HG03108 (cell line): ENCODE measurements around the gene PIWIL4.

Experiments used
- ATAC-seq: cut with Tn5 transposase; IDR thresholded peaks from one replicate; pipeline ENCODE4 v1.9.1; 2021; ENCODE audit warnings: moderate library complexity; ENCODE audit not compliant: unreplicated experiment

PIWIL4 gene

DNA sequence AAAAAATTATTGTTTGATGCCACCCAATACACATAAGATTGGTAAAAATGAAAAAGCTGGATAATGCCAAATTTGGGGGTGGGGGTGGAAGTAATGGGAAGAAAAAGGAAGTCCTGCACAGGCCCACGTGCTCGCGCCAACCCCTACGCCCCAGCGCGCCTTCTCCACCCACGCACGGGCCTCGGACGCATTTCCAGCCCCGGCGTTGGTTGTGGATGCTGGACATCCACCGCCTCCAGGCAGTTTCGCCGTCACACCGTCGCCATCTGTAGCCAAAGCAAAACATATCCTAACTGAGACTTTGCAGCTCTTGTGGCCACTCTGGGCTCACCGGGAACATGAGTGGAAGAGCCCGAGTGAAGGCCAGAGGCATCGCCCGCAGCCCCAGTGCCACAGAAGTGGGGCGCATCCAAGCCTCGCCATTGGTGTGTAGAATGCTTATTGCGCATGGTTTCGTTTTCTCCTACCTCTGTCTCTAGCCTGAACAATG lies at the start of gene PIWIL4:
PIWIL4 (plus strand) TSS at position 188 of the 490 bp plus-strand sequence; CDS start at position 339, 151 bp downstream.
- ATAC-seq = no peak

DNA sequence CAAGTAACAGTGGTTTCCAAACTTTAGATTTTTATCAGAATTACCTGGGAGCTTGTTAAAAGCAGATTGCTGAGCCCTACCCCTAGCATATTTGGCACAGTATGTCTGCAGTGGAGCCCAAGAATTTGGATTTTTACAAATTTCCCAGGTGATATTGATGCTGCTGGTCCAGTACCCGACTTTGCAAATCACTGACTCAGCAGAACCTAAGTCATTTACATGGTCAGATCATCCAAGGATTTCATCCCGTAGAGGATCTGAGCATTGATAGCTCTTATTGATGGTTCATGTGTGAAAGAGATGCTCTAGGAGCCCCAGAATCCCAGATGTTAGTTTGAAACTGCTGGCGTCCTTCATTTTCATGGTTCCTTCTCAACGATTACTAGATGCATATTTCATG lies 48.9 kb upstream of the PIWIL4 start:
- ATAC-seq = no peak

DNA sequence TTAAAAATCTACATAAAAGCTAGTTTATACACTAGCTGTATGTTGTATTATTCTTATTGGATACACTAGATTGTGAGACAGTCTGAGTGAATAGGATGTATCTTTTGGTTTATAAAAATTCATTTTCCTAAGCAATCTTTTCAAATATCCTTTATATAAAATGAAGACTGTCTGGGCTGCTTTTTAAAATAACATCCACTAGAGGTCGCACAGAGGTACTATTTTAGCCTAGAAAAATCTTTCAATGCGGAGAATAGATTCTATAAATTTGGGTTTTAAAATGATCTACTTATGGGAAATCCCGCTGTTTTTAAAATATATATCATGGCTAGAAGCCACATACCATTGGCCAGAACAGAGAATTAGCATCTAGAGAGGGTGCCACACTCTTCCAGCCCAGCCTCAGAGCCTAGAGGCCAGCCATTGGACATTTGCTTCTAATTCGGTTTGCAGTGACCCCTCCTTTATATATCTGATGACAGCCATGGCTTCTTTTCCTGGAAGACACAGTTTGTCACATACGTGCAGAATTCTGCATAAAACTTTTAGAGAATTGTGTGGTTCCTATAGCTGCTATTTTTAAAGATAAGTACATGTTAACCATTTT lies 47.6 kb upstream of the PIWIL4 start:
- ATAC-seq = no peak

DNA sequence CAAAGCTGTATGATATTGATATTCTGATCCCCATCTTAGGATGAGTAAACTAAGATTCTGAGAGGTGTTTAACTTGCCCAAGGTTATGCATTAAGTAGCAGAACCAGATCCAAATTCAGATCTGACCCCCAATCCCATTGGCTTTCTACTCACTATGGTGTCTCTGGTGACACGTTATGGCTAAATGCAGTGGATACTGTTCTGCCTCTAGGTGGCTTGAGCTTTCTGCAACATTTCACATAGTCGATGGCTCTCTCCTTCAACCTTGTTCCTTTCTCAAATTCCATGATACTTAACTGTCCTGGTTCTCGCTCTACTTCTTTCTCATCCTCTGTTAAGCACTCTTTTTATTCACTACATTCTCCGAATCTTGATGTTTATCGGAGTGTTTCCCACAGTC lies 45.5 kb upstream of the PIWIL4 start:
- no peak for ATAC-seq

DNA sequence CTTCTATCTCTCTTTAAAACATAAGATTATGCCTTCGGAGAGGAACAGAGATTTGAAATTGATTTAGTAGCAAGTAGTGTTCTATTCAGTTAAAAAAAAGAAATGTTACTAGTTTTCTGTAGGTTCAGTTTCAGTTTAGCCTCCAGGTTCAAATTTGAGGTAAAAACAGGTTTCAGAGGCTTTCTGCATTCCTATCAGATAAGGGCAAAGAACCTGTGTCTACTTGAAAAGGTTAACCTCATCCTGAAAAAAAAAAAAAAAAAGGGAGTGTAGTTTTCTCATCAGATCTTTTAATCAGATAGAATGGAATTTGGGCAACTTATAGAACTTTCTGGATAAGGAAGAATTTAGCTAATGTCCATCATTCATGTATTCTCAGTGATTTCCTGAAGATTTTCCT lies 42.8 kb upstream of the PIWIL4 start:
- no peak for ATAC-seq

DNA sequence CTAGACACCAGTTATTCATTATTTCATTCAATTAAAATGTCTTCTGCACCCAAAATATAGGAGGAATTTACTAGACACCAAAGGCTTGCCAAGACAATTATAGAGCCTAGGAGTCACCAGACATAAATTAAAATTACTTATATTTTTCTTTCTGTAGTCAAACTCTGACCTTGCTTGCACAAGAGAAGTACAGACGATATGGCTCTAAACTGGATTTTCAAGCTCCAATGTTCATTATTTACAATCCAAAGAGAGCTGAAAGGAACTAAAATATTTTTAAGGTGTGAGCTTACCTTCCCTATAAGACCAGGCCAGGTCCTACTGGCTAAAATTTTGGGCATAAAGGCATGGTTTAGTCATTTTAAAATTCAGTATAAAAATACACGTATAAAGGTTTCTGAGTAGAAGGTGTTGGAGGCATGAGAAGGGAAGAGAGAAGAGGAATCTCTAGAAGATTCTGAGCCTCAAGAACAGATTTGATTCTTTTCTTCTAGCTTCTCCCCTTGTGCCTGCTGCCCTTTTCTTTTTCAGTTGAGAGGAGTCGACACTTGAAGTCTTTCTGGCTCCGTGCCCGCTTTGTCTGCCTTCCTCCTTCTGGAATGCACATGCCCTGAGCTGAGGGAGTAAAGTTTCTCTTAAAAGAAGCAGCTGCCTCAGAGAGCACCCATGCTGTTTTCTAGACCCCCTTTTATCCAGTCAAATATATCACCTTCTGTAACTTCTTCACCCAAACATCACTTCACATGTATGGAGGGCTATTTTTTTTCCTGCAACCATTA lies 41.4 kb upstream of the PIWIL4 start:
- no peak for ATAC-seq

DNA sequence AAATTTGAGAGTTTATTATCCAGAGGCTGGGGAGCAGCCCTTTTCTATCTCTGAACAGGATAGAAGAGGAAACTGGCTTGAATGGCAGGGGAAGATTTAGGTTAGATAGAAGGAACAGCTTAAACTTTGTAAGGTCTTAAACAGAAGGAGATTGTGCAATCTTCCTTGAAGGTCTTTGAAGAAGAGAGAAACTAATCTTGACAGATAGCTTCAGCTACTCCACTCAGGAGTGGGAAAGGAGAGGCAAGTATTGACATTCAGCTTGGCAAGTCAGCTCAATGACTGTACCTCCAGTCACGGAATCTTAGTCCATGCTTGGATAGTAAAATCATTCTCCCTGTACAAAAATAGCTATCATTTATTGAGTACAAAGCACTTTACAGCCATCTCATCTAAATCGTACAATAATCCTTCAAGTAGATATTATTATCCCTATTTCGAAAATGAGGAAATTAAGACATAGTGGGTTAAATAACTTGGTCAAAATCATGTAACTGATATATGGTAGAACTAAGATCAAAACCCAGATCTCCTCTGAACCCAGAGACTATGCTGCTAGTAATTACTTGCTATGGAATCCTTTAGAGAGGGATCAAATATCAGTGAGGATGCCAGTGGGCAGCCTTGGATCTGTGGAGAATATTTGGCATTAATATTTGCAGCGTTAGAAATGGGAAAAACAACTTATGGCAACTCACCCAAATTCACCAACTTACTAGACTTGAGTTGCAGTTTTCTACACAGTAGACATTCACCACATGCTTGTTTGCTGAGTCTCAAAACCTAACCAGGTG lies 40.3 kb upstream of the PIWIL4 start:
- no peak for ATAC-seq

DNA sequence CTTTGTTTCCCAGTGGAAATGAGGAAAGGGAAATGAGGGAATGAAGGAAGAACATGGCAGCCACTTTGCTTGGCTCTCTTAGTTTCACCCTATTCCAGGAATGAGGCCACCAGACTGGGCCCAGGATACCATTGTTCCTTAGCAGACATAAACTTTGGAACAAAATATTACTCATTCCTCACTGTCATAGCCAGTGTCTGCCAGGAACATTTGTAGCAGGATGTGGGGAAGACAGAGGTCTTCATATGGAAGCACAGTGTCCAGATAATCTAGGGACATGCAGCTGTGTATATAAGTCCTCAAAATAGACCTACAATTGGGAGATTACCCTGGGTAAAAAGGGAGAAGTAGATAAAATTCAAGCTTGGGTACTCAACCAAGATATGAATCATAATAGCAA lies 38.6 kb upstream of the PIWIL4 start:
- ATAC-seq = no peak

DNA sequence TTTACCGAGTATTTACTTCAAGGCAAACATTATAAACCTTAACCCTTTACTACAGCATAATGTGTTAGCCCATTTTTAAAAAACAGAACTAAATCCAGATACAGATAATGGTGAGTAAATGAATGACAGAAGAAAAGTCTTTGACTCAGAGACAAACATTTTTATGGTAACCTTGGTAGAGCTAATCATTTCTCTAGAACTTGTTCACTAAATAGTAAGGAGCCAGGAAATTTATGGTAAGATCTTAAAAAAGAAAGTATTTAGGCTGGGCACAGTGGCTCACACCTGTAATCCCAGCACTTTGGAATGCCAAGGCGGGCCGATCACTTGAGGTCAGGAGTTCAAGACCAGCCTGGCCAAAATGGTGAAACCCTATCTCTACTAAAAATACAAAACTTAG lies 35.0 kb upstream of the PIWIL4 start:
- ATAC-seq = no peak

DNA sequence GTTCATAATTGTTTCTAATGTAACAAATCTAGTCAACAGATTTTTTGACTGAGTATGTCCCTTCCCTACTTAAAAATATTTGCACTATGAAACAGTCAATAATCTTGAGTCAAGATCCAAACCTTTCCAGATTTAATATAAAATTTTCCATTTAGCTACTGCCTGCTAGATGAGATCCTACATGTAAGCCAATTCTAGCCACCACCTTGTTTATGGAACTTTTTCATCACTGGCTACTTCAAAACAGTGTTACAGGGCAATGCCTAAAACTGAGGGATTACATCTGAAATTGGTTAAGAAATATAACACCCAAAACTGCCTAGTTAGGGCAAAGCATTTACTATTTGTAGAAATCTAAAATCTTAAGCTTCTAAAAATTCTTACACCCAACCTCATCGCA lies 34.0 kb upstream of the PIWIL4 start:
- ATAC-seq = no peak

DNA sequence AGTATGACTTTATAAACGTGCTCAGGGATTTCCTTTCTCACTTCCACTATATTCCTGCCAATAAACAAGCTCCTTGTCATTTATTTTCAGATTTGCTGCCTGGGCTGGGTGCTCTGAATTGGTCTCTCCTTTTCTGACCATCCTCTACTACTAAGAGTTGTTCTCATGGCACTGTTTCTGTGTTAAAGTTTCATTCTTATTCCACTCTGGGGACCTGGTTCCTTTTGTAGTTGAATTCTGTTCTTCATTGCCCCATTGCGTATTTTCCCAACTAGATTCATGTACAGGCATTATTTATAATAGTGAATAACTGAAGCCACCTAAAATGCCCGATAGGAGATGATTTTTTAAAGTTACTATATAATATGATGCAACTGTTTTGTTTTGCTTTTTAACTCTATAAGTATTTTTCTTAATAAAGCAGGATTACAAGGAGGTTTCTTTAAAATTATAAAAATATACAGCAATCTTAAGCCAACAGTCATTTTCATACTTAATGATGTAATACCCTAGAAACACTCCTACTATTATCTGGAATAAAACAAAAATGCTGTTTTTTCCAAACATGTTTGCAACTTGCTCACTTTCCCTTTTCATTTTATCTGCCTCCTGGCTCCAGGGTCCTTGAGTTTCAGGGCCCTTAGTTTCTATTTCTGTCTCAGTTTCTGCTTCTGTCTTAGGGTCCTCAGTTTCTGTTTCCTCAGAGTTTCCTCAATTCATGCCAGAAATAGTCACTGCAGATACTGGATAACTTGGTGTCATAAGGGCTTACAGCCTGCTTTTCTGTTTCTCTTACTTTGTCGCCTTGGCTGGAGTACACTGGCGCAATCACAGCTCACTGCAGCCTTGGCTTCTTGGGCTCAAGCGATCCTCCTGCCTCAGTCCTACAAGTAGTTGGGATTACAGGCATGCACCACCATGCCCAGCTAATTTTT lies 33.2 kb upstream of the PIWIL4 start:
- no peak for ATAC-seq

DNA sequence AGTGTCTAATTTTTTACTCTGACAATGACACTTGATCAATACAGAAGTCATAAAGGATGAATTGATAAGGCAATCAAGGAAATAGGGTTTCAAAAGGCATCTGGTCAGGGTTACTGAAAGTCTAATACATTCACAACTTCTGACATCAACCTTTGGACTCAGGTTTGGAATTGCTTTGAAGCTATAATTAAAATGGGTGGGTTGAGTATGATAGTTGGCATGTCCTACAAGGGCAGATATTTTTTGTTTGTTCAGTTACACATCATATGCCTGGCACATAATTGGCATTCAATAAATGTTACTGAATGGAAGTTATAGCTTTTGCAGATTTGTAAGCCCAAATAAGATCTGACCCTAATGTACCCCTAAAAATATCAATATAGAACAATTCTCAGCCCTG lies 30.8 kb upstream of the PIWIL4 start:
- no peak for ATAC-seq

DNA sequence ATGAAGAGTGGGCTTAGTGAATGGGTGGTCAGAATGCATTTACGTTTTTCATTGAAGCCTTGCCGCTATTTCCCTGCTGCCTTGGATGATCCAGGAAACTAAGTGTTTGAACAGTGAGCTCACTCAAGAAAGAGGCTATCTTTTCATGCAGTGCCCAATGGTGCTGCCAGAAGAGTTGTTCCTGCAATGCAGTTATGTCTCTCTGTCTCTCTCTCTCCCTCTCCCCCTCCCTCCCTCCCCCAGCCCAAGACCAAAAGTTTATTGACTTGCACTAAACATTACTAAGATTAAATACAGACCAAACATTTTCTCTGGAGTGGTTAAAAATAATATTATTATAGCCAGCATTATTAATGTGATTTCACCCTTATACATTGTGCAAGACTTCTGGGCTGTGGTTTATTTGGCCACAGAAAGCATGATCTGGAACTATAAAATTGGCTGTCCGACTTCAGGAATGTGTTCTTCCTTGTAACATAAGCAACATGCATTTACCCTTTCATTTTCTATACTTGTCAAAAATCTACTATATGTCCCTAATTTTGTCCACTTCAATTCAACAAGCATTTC lies 30.1 kb upstream of the PIWIL4 start:
- ATAC-seq = no peak

DNA sequence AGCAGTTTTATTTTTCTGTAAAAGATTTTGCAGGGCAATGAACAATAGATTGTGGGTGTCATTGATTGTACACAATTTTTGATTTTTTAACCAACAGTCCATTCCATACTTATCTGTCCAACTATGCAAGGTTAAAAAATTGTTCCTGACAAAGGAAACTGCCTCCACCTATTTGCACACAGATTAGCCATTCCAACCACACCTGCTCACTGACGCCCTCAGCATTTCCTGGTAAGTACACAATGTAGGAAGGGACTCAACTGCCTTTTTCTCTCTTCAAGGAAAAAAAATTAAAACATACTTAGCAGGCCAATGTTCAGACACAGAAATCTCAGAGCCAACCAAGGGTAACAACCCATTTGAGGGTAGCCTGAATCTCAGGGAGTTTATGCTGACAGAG lies 27.7 kb upstream of the PIWIL4 start:
- no peak for ATAC-seq

DNA sequence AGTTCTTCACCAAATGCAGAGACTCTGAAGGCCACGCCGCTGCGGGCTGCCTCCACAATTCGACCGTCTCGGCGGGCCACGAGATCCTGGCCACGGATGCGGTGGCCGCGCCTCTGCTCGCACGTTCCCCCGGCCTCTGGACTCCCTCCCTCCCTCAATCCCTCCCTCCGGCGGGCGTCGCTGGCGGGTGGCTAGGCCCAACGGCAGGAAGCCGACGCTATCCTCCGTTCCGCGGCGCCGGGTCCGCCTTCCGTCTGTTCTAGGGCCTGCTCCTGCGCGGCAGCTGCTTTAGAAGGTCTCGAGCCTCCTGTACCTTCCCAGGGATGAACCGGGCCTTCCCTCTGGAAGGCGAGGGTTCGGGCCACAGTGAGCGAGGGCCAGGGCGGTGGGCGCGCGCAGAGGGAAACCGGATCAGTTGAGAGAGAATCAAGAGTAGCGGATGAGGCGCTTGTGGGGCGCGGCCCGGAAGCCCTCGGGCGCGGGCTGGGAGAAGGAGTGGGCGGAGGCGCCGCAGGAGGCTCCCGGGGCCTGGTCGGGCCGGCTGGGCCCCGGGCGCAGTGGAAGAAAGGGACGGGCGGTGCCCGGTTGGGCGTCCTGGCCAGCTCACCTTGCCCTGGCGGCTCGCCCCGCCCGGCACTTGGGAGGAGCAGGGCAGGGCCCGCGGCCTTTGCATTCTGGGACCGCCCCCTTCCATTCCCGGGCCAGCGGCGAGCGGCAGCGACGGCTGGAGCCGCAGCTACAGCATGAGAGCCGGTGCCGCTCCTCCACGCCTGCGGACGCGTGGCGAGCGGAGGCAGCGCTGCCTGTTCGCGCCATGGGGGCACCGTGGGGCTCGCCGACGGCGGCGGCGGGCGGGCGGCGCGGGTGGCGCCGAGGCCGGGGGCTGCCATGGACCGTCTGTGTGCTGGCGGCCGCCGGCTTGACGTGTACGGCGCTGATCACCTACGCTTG lies 23.2 kb upstream of the PIWIL4 start, which contains the start of gene FUT4:
FUT4 (plus strand) TSS at position 227 of the 951 bp plus-strand sequence; CDS start at position 440, 213 bp downstream.
- peak; percentile 85 for ATAC-seq

DNA sequence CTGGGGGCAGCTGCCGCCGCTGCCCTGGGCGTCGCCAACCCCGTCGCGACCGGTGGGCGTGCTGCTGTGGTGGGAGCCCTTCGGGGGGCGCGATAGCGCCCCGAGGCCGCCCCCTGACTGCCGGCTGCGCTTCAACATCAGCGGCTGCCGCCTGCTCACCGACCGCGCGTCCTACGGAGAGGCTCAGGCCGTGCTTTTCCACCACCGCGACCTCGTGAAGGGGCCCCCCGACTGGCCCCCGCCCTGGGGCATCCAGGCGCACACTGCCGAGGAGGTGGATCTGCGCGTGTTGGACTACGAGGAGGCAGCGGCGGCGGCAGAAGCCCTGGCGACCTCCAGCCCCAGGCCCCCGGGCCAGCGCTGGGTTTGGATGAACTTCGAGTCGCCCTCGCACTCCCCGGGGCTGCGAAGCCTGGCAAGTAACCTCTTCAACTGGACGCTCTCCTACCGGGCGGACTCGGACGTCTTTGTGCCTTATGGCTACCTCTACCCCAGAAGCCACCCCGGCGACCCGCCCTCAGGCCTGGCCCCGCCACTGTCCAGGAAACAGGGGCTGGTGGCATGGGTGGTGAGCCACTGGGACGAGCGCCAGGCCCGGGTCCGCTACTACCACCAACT lies 22.4 kb upstream of the PIWIL4 start:
- ATAC-seq = no peak

DNA sequence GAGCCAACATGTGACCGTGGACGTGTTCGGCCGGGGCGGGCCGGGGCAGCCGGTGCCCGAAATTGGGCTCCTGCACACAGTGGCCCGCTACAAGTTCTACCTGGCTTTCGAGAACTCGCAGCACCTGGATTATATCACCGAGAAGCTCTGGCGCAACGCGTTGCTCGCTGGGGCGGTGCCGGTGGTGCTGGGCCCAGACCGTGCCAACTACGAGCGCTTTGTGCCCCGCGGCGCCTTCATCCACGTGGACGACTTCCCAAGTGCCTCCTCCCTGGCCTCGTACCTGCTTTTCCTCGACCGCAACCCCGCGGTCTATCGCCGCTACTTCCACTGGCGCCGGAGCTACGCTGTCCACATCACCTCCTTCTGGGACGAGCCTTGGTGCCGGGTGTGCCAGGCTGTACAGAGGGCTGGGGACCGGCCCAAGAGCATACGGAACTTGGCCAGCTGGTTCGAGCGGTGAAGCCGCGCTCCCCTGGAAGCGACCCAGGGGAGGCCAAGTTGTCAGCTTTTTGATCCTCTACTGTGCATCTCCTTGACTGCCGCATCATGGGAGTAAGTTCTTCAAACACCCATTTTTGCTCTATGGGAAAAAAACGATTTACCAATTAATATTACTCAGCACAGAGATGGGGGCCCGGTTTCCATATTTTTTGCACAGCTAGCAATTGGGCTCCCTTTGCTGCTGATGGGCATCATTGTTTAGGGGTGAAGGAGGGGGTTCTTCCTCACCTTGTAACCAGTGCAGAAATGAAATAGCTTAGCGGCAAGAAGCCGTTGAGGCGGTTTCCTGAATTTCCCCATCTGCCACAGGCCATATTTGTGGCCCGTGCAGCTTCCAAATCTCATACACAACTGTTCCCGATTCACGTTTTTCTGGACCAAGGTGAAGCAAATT lies 21.7 kb upstream of the PIWIL4 start:
- ATAC-seq = no peak

DNA sequence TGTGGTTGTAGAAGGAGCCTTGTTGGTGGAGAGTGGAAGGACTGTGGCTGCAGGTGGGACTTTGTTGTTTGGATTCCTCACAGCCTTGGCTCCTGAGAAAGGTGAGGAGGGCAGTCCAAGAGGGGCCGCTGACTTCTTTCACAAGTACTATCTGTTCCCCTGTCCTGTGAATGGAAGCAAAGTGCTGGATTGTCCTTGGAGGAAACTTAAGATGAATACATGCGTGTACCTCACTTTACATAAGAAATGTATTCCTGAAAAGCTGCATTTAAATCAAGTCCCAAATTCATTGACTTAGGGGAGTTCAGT lies 21.1 kb upstream of the PIWIL4 start:
- no peak for ATAC-seq
